ENCODE measurements around the gene AKT3. TPM values are rescaled to one million over a fixed set of nuclear protein-coding genes. Genes with fewer than 3 reads are reported as not detected.

AKT3 gene
- total and polyA plus RNA-seq, 3 donors from 2014 or later, result 32.3 to 70.9 (median 61.8) TPM

DNA sequence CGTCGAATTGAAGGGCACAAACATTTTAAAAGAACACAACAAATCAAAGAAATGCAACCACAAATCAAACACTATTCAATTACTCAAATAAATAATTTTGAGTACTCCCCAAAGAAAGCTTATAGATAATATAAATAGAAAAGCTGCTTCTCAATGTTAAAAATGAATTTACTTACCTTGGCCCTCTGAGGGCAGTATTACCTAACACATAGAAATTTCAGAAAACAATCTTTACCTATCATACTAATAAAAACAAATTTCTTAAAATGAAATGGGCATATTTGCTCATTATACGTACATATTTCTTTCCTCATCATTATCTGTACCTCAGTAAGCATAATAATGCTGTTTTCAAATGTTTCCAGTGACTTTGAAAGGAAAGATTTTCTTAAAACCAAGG, 141.8 kb downstream of the AKT3 start:
- H3K27me3 ChIP-seq, result no peaks in the 10 kb centered on the region
- no peaks in the 10 kb centered on the region for H3K9me3 ChIP-seq
- peaks cover 4% of the 10 kb centered on the region for H3K4me1 ChIP-seq
- H3K36me3 ChIP-seq (ENCODE audit: low read depth, missing control alignments), result no peaks in the 10 kb centered on the region
- H3K4me3 ChIP-seq, result no peak overlapping the region
- no peak for TF ChIP-seq CTCF (IDR thresholded peaks at IDR 0.05)
- TF ChIP-seq POLR2A (IDR thresholded peaks at IDR 0.05), result no peak
- no peak overlapping the region for H3K27ac ChIP-seq
- intact Hi-C loops (cut with DNase I; ENCODE audit: low total_unique reads), result no loop called here
- DNase-seq, result no peak
- whole genome bisulfite sequencing, 2 donors, result 89 to 90% methylated on average over 3 of the region's 3 CpGs

GRCh38 chr1:243706563-243706962, 143.5 kb downstream of the AKT3 start:
- no peak overlapping the region for H3K27ac ChIP-seq
- H3K9me3 ChIP-seq, result no peaks in the 10 kb centered on the region
- intact Hi-C loops (cut with DNase I; ENCODE audit: low total_unique reads), result no loop called here
- H3K4me1 ChIP-seq, result no peaks in the 10 kb centered on the region
- H3K27me3 ChIP-seq, result no peaks in the 10 kb centered on the region
- TF ChIP-seq CTCF (IDR thresholded peaks at IDR 0.05) (no peak), POLR2A (IDR thresholded peaks at IDR 0.05) (no peak)
- no peak for DNase-seq
- H3K36me3 ChIP-seq (ENCODE audit: low read depth, missing control alignments), result no peaks in the 10 kb centered on the region
- H3K4me3 ChIP-seq, result no peak overlapping the region
- 96 to 98% methylated on average over 2 of the region's 2 CpGs for WGBS, 2 donors

GRCh38 chr1:243705585-243705984, 144.5 kb downstream of the AKT3 start:
- no peak for DNase-seq
- H3K9me3 ChIP-seq, result no peaks in the 10 kb centered on the region
- H3K27me3 ChIP-seq, result no peaks in the 10 kb centered on the region
- H3K4me3 ChIP-seq, result no peak overlapping the region
- no peaks in the 10 kb centered on the region for H3K4me1 ChIP-seq
- 88 to 91% methylated on average over 4 of the region's 4 CpGs for WGBS, 2 donors
- TF ChIP-seq POLR2A (IDR thresholded peaks at IDR 0.05) (no peak), CTCF (IDR thresholded peaks at IDR 0.05) (no peak)
- no peak overlapping the region for H3K27ac ChIP-seq
- intact Hi-C loops (cut with DNase I; ENCODE audit: low total_unique reads), result no loop called here
- no peaks in the 10 kb centered on the region for H3K36me3 ChIP-seq (ENCODE audit: low read depth, missing control alignments)

DNA sequence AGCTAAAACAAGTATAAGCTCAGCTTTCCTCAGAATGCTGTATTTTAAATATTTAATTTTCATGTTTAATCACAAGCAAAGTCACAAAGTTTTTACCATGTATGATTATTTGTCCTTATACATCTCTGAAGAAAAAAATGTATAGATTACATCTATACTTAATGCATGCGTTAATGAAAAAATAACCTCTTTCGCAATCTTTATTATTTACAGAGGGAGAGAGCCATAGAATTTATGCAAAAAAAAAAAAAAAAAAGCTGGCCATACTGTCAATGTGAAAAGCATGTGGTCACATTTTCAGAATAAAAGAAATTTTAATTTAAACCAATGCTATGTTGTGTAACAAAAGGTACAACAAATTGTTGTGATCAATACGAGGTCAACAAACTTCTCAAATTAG, 148.2 kb downstream of the AKT3 start:
- intact Hi-C loops (cut with DNase I; ENCODE audit: low total_unique reads), result no loop called here
- H3K27ac ChIP-seq, result no peak overlapping the region
- no peaks in the 10 kb centered on the region for H3K27me3 ChIP-seq
- H3K4me3 ChIP-seq, result no peak overlapping the region
- H3K9me3 ChIP-seq, result no peaks in the 10 kb centered on the region
- 95 to 97% methylated on average over 3 of the region's 3 CpGs for WGBS, 2 donors
- H3K36me3 ChIP-seq (ENCODE audit: low read depth, missing control alignments), result no peaks in the 10 kb centered on the region
- no peaks in the 10 kb centered on the region for H3K4me1 ChIP-seq
- TF ChIP-seq CTCF (IDR thresholded peaks at IDR 0.05) (no peak), POLR2A (IDR thresholded peaks at IDR 0.05) (no peak)
- DNase-seq, result no peak

DNA sequence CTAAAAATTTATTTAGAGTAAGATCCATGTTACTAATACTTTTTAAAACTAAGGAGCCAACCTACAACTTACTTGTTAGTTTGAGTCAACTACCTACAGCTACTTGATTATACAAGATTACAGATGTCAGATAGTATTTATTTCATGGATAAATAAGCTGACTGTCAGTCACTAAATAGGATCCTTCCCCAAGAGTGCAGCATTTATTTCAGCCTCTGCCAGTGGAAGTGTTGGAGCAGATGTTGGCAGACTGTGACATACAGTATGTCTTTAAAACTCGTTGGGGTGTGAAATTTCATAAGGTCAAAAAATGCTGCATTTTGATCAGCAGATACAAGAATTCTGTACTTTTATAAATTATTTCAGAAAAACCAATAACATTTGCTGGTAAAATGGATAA, 156.2 kb downstream of the AKT3 start:
- intact Hi-C loops (cut with DNase I; ENCODE audit: low total_unique reads), result no loop called here
- no peaks in the 10 kb centered on the region for H3K36me3 ChIP-seq (ENCODE audit: low read depth, missing control alignments)
- TF ChIP-seq POLR2A (IDR thresholded peaks at IDR 0.05), result no peak
- H3K27ac ChIP-seq, result no peak overlapping the region
- 77 to 95% methylated on average over 1 of the region's 1 CpG for WGBS, 2 donors
- no peak overlapping the region for H3K4me3 ChIP-seq
- no peak for DNase-seq
- no peaks in the 10 kb centered on the region for H3K9me3 ChIP-seq
- H3K27me3 ChIP-seq, result no peaks in the 10 kb centered on the region
- no peaks in the 10 kb centered on the region for H3K4me1 ChIP-seq
